Neutrophil (primary cell): ENCODE data around the gene BCL10.
"Not testable (repeated sequence)": the region's sequence is repeated elsewhere in the genome, so short reads cannot be mapped to it uniquely, and the experiment has no call there.

Source experiments
- H3K27ac ChIP-seq: fragments of 200-600 bp; sonication (generic); 2 replicates; pipeline ENCODE4 v1.5.1; 2016; ENCODE audit warnings: mild to moderate bottlenecking, moderate library complexity
- H3K27me3 ChIP-seq: fragments of 200-600 bp; sonication (generic); 2 replicates; pipeline ENCODE4 v1.6.0; 2016; ENCODE audit warnings: mild to moderate bottlenecking
- H3K36me3 ChIP-seq: fragments of 200-600 bp; sonication (generic); 2 replicates; pipeline ENCODE4 v1.5.1; 2017
- H3K4me1 ChIP-seq, 2 experiments: fragments of 200-600 bp in 1 of 2; sonication (generic) in 1 of 2; 1 replicate in 1 of 2; 2 replicates in 1 of 2; pipeline versions ENCODE4 v1.5.1 to v1.6.1; 2013 to 2016; ENCODE audit warnings: low read depth in 1 of 2, low read length in 1 of 2, mild to moderate bottlenecking in 1 of 2, moderate library complexity in 1 of 2; ENCODE audit not compliant: control insufficient read depth in 1 of 2, insufficient read depth in 1 of 2
- H3K4me3 ChIP-seq, 2 experiments: fragments of 200-600 bp in 1 of 2; sonication (generic) in 1 of 2; 1 replicate in 1 of 2; 2 replicates in 1 of 2; pipeline ENCODE4 v1.5.1; 2013 to 2016; ENCODE audit warnings: low read depth in 1 of 2, low read length in 1 of 2, mild to moderate bottlenecking in 1 of 2, moderate library complexity in 1 of 2
- H3K9me3 ChIP-seq: fragments of 200-600 bp; sonication (generic); 2 replicates; pipeline ENCODE4 v1.5.1; 2016
- CTCF ChIP-seq: fragments of 200-600 bp; sonication (generic); IDR thresholded peaks from 2 replicates; pipeline ENCODE4 v1.5.1; 2016; ENCODE audit warnings: antibody characterized with exemption

BCL10 gene

DNA sequence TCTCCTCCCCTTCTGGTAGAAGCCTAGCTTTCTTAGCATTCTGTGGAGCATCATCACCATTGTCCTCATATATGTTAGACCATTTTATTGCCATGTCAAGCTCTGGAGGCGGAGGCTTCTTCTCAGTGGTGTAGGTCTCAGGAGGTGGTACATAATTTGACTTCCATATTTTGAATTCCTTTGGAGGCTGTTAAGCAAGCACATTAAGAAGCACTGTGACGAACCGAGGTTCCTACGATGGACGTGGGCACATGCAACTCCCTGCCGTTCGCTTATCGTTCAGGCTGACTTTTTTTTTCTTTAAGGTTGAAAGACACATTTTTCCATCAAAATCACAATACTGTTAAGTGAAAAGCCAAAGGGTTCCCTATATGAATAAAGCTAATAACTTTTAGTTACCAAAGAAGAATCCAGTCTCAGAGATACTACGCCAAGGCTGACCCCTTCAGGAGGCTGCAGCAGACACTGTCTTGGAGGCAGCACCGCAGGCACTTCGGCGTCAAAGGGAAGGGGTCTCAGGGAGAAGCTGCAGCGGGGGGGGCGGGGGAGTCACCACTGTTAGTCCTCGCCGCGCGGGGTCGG is 17.8 kb downstream of the BCL10 start:
- H3K36me3 ChIP-seq = peaks cover 43% of the 10 kb centered on the region
- H3K9me3 ChIP-seq = no peaks in the 10 kb centered on the region
- H3K4me3 ChIP-seq = peak overlapping the region; percentile 90 to 96
- peaks cover 16 to 18% of the 10 kb centered on the region in 2 experiments for H3K4me1 ChIP-seq
- no peaks in the 10 kb centered on the region for H3K27me3 ChIP-seq
- no peak for TF ChIP-seq CTCF
- peak overlapping the region; percentile 84 for H3K27ac ChIP-seq

- not testable (repeated sequence) for H3K9me3 ChIP-seq, H3K4me3 ChIP-seq, H3K27ac ChIP-seq, H3K4me1 ChIP-seq, H3K27me3 ChIP-seq
- peaks cover 33% of the 10 kb centered on the region for H3K36me3 ChIP-seq
Measured at GRCh38 chr1:85249042-85249441, 27.4 kb downstream of the BCL10 start.

GRCh38 chr1:85245891-85246290 is 30.5 kb downstream of the BCL10 start:
- peaks cover 7% of the 10 kb centered on the region for H3K36me3 ChIP-seq
- TF ChIP-seq CTCF = no peak
- H3K4me3 ChIP-seq = no peak overlapping the region
- H3K27ac ChIP-seq = no peak overlapping the region
- no peaks in the 10 kb centered on the region for H3K9me3 ChIP-seq
- no peaks in the 10 kb centered on the region for H3K4me1 ChIP-seq
- H3K27me3 ChIP-seq = no peaks in the 10 kb centered on the region

- Histone ChIP-seq H3K27ac (no peak overlapping the region), H3K36me3 (peaks cover 3% of the 10 kb centered on the region), H3K9me3 (no peaks in the 10 kb centered on the region), H3K4me3 (no peak overlapping the region), H3K4me1 (no peaks in the 10 kb centered on the region), H3K27me3 (no peaks in the 10 kb centered on the region)
- no peak for TF ChIP-seq CTCF
Measured at GRCh38 chr1:85245456-85245855, 31.0 kb downstream of the BCL10 start.

DNA sequence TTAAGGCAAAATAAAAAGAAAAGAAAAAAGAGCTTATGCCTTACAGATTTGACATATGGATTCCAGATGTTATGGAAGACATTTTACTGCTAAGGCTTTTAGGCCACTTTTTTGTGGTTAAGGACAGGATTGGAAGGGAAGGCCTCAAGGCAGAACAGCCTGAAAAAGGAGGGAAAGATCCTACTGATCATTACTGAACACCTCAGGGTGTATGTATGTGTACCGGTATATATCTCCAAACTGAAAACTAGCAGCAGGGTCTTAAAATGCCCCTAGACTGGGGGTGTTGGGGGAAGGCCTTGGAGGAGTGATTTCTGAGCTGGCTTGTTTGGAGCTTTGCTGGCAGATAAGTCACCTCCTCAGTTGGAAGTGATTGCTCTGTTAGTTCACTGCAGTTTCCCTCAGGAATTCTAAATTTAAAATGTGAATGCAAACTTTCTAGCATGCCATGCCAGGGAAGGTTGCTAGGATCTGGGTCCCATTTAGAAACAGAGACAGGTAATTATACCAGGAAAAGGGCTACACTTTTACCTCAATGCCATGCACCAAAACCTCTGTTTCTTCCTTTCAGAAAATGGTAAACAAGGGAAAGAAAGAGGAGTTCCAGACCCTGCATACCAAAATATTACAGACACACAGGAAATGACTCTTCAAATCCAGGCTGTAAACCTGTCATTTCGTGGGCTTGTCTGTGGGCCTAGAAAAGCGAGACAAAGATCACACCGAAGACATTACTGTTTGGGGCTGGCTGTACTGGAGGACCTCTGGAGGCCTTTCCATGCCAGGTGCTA is 32.0 kb downstream of the BCL10 start:
- Histone ChIP-seq H3K36me3 (no peaks in the 10 kb centered on the region), H3K27ac (no peak overlapping the region), H3K27me3 (no peaks in the 10 kb centered on the region), H3K4me1 (no peaks in the 10 kb centered on the region), H3K9me3 (no peaks in the 10 kb centered on the region), H3K4me3 (no peak overlapping the region)
- TF ChIP-seq CTCF = no peak

DNA sequence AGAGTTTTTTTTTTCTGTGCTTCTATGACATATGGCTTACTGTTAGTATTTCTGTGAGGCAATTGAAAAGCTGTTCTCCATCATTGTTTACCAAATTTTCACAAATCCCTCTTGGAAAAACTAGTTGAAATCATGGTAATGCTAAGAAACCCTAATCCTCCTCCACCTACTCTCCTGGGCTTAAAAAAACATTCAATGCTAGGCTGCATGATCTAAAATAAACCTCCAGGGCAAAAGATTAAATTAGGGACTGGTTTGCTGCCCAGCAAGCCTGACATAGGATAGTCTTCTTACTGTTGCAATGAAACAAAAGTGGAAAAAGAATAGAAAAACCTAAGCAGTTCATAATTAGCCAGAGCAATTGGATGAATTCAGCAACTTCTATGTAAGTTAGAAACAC is 33.1 kb downstream of the BCL10 start:
- H3K9me3 ChIP-seq = no peaks in the 10 kb centered on the region
- TF ChIP-seq CTCF = no peak
- no peaks in the 10 kb centered on the region for H3K4me1 ChIP-seq
- H3K27ac ChIP-seq = no peak overlapping the region
- H3K27me3 ChIP-seq = no peaks in the 10 kb centered on the region
- H3K36me3 ChIP-seq = no peaks in the 10 kb centered on the region
- no peak overlapping the region for H3K4me3 ChIP-seq
